GM19193 (cell line): ENCODE results near the gene PKN2.

Experiments used
- POLR2A ChIP-seq: IDR thresholded peaks from 4 replicates; pipeline ENCODE4 v1.6.1; 2011; ENCODE audit not compliant: insufficient read depth, insufficient read length; ENCODE audit errors: extremely low read depth

PKN2 gene

DNA sequence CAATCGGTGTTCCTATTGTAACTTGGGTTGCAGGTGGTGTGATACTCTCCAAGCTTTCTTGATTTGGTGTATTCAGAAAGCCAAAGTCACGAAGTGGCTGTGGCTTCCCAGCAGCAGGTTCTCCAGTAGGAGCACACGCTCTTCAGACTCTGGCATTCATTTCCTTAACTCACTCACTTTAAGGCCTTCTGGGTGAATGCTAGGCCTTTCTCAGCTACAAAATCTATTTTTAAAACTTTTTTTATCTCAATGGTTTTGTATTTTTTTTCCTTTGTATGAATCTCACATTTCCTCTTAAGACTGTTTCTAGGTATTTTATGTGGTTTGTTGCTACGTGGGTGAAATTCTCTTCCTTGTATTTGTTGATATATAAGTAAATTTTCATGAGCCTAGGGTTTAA, 22.9 kb upstream of the PKN2 start:
- no peak for TF ChIP-seq POLR2A

DNA sequence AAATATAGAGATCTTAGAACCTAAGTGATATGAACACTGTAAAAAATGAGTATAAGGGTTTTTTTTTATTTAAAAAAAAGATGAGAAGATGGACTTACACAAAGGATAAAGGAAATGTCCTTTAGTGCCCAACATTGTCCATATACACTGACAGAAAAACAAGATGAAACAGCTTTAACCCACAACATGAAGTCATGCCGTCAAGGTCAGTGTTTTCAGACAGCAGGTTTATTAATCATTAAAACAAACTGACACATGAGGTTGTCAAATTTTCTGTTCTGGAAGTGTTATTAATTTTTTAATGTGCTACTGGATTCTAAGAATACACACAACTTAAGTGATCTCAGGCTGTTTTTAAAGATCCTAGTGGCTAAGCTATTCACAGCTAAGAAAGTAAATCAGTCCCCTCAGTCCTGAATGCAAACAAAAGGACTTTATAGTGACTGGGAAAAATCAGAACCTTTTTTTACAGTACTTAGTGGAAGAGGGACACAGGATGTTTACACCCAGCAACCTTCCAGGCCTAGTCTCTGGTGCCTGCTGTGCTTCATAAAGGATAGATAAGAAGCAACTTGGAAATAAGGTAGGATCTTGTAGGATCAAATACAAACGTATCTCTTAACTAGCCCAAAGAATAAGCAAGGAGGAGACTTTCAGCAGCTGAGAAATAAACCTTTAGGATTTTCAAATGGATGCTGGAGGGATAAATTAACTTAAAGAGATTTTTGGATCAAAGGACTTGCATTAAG, 21.9 kb upstream of the PKN2 start:
- no peak for TF ChIP-seq POLR2A

DNA sequence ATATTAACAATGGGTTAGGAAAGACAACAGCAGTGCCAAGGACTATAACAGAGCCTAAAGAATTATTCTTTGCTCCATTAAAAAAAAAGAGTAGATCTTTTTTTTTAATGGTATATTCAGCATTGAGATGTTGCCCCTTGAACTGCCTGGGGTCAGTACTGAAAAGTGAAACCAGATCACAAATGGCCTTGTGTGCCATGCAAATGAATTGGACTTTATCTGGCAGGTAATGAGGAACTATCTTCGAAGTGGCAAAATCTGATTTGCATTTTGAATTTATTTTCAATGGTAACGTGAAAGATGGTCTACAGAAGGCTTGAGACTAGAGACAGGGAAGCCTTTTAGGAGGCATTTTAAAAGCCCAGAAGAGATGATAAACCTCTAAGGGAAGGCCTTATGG, 21.4 kb upstream of the PKN2 start:
- TF ChIP-seq POLR2A: no peak

GRCh38 chr1:88668405-88668804, 15.7 kb upstream of the PKN2 start:
- no peak for TF ChIP-seq POLR2A

- no peak for TF ChIP-seq POLR2A
Observed at GRCh38 chr1:88670462-88670861, 13.6 kb upstream of the PKN2 start.

DNA sequence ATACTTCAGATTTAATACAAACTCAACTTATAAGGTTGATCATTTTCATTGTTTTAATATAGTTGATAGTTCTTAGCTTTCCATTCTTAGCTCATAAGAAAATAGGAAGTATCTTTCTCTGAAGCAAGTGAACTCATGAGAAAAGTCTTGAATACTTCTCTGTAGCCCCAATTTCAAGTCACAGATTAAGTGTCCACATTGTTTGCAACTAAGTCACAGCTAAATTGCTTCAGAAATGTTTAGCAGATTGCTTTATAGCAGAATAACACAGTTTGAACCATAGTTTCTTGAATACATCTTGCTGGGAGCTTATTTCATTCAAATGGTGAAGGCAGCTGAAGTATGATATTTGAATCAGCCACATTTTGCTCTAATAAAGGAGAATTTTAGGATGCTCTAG, 10.6 kb upstream of the PKN2 start:
- TF ChIP-seq POLR2A: no peak

DNA sequence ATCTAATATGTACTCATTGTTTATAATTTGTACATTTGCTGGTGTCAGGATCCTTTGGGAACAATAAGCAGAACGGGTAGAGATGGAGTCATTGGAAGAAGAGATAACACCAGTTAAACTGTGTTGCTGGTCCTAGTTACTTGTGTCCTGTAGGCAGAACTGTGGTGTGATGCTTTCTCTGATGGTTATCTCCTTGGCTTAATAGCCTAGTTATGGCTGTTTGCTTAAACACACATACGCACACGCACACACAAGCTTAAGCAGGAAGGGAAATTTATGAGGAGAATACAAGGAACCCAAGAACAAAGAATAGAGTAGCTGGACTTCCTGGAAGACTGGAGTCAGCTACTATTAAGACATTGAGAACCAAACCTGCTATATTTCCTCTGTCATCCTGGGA, 5.7 kb upstream of the PKN2 start:
- TF ChIP-seq POLR2A: no peak

DNA sequence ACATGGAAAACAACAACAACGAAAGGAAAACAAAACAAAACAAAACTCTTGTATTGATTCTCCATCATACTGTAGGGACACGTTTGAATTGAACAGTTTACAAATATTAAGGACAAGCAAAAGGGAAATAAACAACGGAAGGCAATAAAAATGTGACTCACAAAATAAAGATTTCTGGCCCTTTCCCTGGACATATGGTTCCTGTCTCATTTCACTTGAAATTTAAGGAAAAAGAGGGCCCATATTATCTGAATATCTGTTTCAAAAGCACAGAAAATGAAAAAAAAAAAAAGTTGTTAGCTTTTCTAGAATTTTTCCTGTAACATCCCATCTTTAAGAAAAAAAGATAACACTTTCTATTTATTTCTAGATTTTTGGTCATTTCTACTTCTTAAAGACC, 3.6 kb upstream of the PKN2 start:
- no peak for TF ChIP-seq POLR2A

DNA sequence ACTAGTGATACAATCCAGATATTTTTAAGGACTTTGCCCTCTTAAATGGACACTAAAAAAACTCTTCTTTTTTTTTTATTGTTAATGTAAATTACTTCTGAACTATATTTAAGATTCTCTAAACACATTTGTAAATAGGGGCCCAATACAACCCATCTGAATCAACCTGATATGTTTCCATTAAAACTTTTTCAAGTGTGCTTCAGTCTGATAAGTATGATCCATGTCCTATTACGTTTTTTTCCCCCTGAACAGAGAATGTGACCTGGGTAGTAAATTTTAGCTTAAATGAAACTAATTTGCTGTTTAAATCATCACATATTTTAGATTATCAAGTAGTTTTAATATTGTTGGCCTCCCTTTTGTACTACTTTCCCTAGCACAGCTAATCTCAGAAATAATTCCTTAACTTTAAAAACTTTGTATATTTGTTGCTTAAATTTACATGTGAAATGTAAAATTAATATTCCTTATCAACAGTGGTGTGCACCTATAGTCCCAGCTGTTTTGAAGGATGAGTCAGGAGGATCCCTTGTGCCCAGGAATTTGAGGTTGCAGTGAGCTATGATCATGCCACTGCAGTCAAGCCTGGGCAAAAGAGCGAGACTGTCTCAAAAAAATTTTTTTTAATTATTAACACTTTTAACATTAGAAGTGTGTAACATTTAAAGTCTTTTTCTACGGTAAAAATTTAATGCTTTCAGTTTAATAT, 3.0 kb upstream of the PKN2 start:
- TF ChIP-seq POLR2A: no peak

DNA sequence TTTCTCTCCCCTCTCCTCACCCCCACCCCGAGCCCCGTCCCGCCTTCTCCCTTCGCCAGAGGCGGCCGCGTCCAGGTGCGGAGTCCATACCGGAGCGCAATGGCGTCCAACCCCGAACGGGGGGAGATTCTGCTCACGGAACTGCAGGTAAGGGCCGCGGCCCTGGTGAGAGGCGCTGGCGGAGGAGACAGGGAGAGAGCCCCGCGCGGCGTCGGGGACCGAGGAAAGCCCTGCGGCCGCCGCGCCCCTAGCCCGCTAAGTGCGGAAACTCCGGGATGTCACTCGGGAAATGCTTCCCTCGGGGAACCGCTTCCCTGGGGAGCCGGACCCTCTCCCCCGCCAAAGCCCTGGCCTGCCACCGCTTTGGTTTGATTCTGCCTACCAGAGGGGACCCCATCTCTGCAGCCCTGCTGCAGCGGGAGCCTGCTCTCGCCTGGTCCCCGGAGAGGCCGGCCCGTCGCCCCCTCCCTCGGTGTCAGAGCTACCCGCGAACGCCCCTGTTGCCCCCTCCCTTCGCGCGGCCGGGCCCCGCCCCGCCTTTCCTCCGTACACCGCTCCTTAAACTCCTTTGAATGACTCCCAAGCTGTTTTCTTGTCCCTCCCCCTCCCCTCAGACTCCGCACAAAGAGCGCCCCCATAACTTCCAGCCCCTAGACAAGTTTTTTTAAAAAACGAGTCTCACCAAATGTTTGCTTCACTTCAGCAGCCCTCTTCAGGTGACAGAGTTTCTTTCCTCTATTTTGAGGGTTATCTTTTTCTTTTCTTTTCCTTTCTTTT, 597 bp downstream of the PKN2 start:
- no peak for TF ChIP-seq POLR2A

DNA sequence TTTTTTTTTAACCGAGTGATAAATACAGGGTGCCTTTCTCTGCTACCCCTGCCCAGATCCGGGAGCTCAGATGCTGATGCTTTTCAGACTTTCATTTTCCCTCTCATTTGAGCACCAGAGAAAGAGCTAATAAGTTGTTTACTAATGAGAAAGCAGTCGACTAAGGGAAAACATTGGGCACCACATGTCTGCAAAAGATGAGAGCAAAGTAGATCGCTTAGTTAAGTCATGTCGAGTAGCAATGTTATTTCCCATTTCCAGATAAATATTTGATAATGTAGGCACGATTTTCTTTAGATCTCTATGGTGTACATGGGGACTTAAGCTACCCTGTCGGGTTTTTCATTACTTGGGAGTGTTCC, 1.2 kb downstream of the PKN2 start:
- TF ChIP-seq POLR2A: no peak

DNA sequence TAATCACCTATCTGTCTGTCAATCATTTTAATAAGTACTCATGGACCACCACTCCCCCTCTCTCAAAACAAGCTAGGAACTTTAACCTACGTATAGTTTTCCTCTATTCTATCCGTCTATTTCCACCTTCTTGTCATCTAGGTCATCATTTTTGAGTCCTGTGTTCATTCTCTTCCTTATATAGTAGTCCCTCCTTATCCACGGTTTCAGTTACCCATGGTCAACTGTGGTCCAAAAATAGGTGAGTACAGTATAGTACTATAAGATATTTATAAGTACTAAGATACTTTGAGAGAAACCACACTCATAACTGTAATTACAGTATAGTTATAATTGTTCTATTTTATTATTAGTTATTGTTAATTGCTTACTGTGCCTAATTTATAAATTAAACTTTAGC, 7.5 kb downstream of the PKN2 start:
- TF ChIP-seq POLR2A: no peak

GRCh38 chr1:88695781-88696180, 11.7 kb downstream of the PKN2 start:
- no peak for TF ChIP-seq POLR2A

GRCh38 chr1:88697503-88697902, 13.4 kb downstream of the PKN2 start:
- no peak for TF ChIP-seq POLR2A

- TF ChIP-seq POLR2A: no peak
Observed at GRCh38 chr1:88698140-88698539, 14.1 kb downstream of the PKN2 start.

DNA sequence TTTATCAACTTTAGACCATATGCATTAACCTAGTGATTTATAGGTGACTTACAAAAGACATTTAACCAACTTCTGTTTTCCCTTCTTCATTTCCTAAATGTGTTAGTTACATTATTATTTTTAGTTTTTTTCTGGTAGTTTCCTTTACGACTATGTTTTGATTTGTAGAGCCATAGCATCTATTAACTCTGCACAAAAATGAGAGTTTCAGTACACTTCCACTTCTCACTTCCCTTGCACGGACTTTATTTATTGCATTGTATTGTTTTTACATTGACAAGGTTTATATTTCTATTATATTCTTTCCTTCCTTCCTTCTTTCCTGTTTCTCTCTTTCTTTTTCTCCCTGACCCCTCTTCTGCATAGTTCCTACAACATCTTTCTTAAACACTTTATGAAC, 14.7 kb downstream of the PKN2 start:
- TF ChIP-seq POLR2A: no peak
